H9 (cell line): Measurements from ENCODE around the gene ADGRB3. TPM values are rescaled to one million over a fixed set of nuclear protein-coding genes. Genes with fewer than 3 reads are reported as not detected.

Experiments
- DNase-seq: peaks from one replicate; pipeline ENCODE4 v3.0.0-alpha.2; 2017
- H2AFZ ChIP-seq: one replicate; pipeline ENCODE4 v1.6.1; 2013; ENCODE audit warnings: mild to moderate bottlenecking, low read length, control low read depth, moderate library complexity
- H2AK5ac ChIP-seq: 2 replicates; pipeline ENCODE4 v1.6.1; 2013; ENCODE audit warnings: low read length, control low read depth, mixed read lengths; ENCODE audit not compliant: insufficient read length
- H2BK120ac ChIP-seq: one replicate; pipeline ENCODE4 v1.6.1; 2013; ENCODE audit warnings: low read depth, mild to moderate bottlenecking, low read length, control low read depth, inconsistent platforms; ENCODE audit not compliant: poor library complexity, severe bottlenecking
- H2BK12ac ChIP-seq: 2 replicates; pipeline ENCODE4 v1.6.1; 2013; ENCODE audit warnings: low read length, control low read depth, mixed read lengths, low read depth; ENCODE audit not compliant: insufficient read length
- H2BK15ac ChIP-seq: 2 replicates; pipeline ENCODE4 v1.6.1; 2013; ENCODE audit warnings: low read depth, low read length, control low read depth
- H2BK20ac ChIP-seq: one replicate; pipeline ENCODE4 v1.6.1; 2013; ENCODE audit warnings: low read depth, mild to moderate bottlenecking, low read length, control low read depth, inconsistent platforms; ENCODE audit not compliant: poor library complexity, severe bottlenecking
- H2BK5ac ChIP-seq: 2 replicates; pipeline ENCODE4 v1.6.1; 2013; ENCODE audit warnings: low read length, control low read depth, mixed read lengths; ENCODE audit not compliant: insufficient read length
- H3K14ac ChIP-seq: 2 replicates; pipeline ENCODE4 v1.6.1; 2013; ENCODE audit warnings: low read length, control low read depth; ENCODE audit not compliant: insufficient read depth
- H3K18ac ChIP-seq: 2 replicates; pipeline ENCODE4 v1.6.1; 2013; ENCODE audit warnings: low read depth, mild to moderate bottlenecking, mixed read lengths, low read length, control low read depth; ENCODE audit not compliant: insufficient read length
- H3K23ac ChIP-seq: 2 replicates; pipeline ENCODE4 v1.6.1; 2013; ENCODE audit warnings: low read length, control low read depth, mixed read lengths, low read depth; ENCODE audit not compliant: insufficient read length
- H3K23me2 ChIP-seq: 2 replicates; pipeline ENCODE4 v1.6.1; 2013; ENCODE audit warnings: low read depth, mild to moderate bottlenecking, mixed read lengths, low read length, control low read depth; ENCODE audit not compliant: insufficient read length, poor library complexity, severe bottlenecking
- H3K27ac ChIP-seq: 2 replicates; pipeline ENCODE4 v1.5.1; 2013; ENCODE audit warnings: low read length, control low read depth, mixed read lengths, low read depth; ENCODE audit not compliant: insufficient read length
- H3K27me3 ChIP-seq: 2 replicates; pipeline ENCODE4 v1.6.1; 2013; ENCODE audit warnings: low read length, control low read depth, inconsistent platforms; ENCODE audit not compliant: insufficient read depth
- H3K4ac ChIP-seq: 2 replicates; pipeline ENCODE4 v1.6.1; 2013; ENCODE audit warnings: low read depth, mild to moderate bottlenecking, control low read depth, inconsistent platforms, low read length, moderate library complexity
- H3K4me1 ChIP-seq: 2 replicates; pipeline ENCODE4 v1.6.1; 2013; ENCODE audit warnings: low read length, control low read depth, inconsistent platforms; ENCODE audit not compliant: insufficient read depth
- H3K4me2 ChIP-seq: 2 replicates; pipeline ENCODE4 v1.6.1; 2013; ENCODE audit warnings: low read length, control low read depth, mixed read lengths; ENCODE audit not compliant: insufficient read length, insufficient read depth
- H3K56ac ChIP-seq: 2 replicates; pipeline ENCODE4 v1.6.1; 2013; ENCODE audit warnings: low read depth, mild to moderate bottlenecking, mixed read lengths, low read length, control low read depth; ENCODE audit not compliant: insufficient read length
- H3K79me1 ChIP-seq: 2 replicates; pipeline ENCODE4 v1.6.1; 2013; ENCODE audit warnings: low read depth, mild to moderate bottlenecking, moderate library complexity, low read length, control low read depth, inconsistent platforms; ENCODE audit not compliant: insufficient read depth, poor library complexity, severe bottlenecking
- H3K79me2 ChIP-seq: 2 replicates; pipeline ENCODE4 v1.6.1; 2013; ENCODE audit warnings: low read length, control low read depth, inconsistent platforms; ENCODE audit not compliant: insufficient read depth
- H3K9ac ChIP-seq: 2 replicates; pipeline ENCODE4 v1.6.1; 2013; ENCODE audit warnings: low read length, control low read depth, mixed read lengths; ENCODE audit not compliant: insufficient read length; ENCODE audit errors: extremely low read depth
- H3K9me3 ChIP-seq: one replicate; pipeline ENCODE4 v1.6.1; 2013; ENCODE audit warnings: low read depth, low read length, inconsistent platforms; ENCODE audit not compliant: control insufficient read depth
- H3T11ph ChIP-seq: one replicate; pipeline ENCODE4 v1.6.1; 2013; ENCODE audit warnings: mild to moderate bottlenecking, low read length, control low read depth, inconsistent platforms
- H4K20me1 ChIP-seq: one replicate; pipeline ENCODE4 v1.6.1; 2013; ENCODE audit not compliant: control insufficient read depth, insufficient read length, insufficient read depth
- H4K5ac ChIP-seq: 2 replicates; pipeline ENCODE4 v1.6.1; 2013; ENCODE audit warnings: low read depth, mild to moderate bottlenecking, mixed read lengths, low read length, control low read depth; ENCODE audit not compliant: insufficient read length
- H4K8ac ChIP-seq: replicated peaks from 2 replicates; pipeline ENCODE4 v1.6.1; 2013; ENCODE audit warnings: low read length, control low read depth, mixed read lengths, low read depth; ENCODE audit not compliant: insufficient read length
- H4K91ac ChIP-seq: 2 replicates; pipeline ENCODE4 v1.6.1; 2013; ENCODE audit warnings: low read depth, mild to moderate bottlenecking, moderate library complexity, mixed read lengths, low read length, control low read depth; ENCODE audit not compliant: insufficient read length
- H3K27ac Mint-ChIP-seq, 3 experiments: 2 replicates in 2 of 3; 3 replicates in 1 of 3; pipeline ENCODE4 v1.8.0; 2020 to 2021; ENCODE audit warnings: mixed read lengths in 3 of 3, mild to moderate bottlenecking in 1 of 3, moderate library complexity in 1 of 3
- H3K27me3 Mint-ChIP-seq: 2 replicates; pipeline ENCODE4 v1.8.0; 2021; ENCODE audit warnings: low read depth, mild to moderate bottlenecking, moderate library complexity, mixed read lengths
- H3K36me3 Mint-ChIP-seq, 3 experiments: 2 replicates in 2 of 3; 3 replicates in 1 of 3; pipeline ENCODE4 v1.8.0; 2020 to 2021; ENCODE audit warnings: low read depth in 3 of 3, mixed read lengths in 3 of 3; ENCODE audit not compliant: insufficient read depth in 1 of 3
- H3K4me1 Mint-ChIP-seq, 2 experiments: 2 replicates each; pipeline ENCODE4 v1.8.0; 2020; ENCODE audit warnings: mixed read lengths in 2 of 2
- H3K4me3 Mint-ChIP-seq, 2 experiments: 2 replicates in 1 of 2; 3 replicates in 1 of 2; pipeline ENCODE4 v1.8.0; 2020 to 2021; ENCODE audit warnings: mild to moderate bottlenecking in 2 of 2, mixed read lengths in 2 of 2, moderate library complexity in 1 of 2
- H3K9me3 Mint-ChIP-seq, 2 experiments: 2 replicates in 1 of 2; 3 replicates in 1 of 2; pipeline ENCODE4 v1.8.0; 2020; ENCODE audit warnings: mild to moderate bottlenecking in 2 of 2, mixed read lengths in 2 of 2, moderate library complexity in 1 of 2
- CTCF ChIP-seq: fragments of 200-600 bp; sonication (generic); conservative IDR thresholded peaks from 3 replicates; pipeline ENCODE4 v1.8.0; 2021; ENCODE audit warnings: antibody characterized with exemption, mild to moderate bottlenecking
- WGBS: extraction: QIAGEN DNeasy Blood & Tissue Kit; methylation state at CpG from one replicate; pipeline ENCODE4 v1.1.7; 2013; ENCODE audit warnings: missing lambda C conversion rate, low lambda C conversion rate, mixed read lengths; ENCODE audit not compliant: insufficient read length; ENCODE audit errors: extremely low coverage; 5-methylcytosine and 5-hydroxymethylcytosine counted together
- total RNA-seq: library from RNA; stranded (reverse); gene quantifications from 2 replicates; pipeline ENCODE4 v1.2.1, GENCODE V29; 2021

The ADGRB3 gene
- total RNA-seq, 1 experiment from 2014 or later: 0.37 TPM

- Histone ChIP-seq H3T11ph (no peak overlapping the region), H3K56ac (no peak overlapping the region), H2AFZ (no peak overlapping the region), H3K27ac (no peak overlapping the region), H2BK20ac (no peak overlapping the region), H2BK5ac (no peak overlapping the region), H3K23me2 (no peaks in the 10 kb centered on the region), H2BK15ac (no peak overlapping the region), H3K18ac (no peak overlapping the region), H3K4me1 (no peaks in the 10 kb centered on the region), H3K4ac (no peak overlapping the region), H2BK120ac (no peak overlapping the region), H3K79me1 (no peaks in the 10 kb centered on the region), H2AK5ac (no peak overlapping the region), H4K5ac (no peak overlapping the region), H4K91ac (no peak overlapping the region), H3K9me3 (no peaks in the 10 kb centered on the region), H4K8ac (no peak overlapping the region), H3K23ac (no peak overlapping the region), H2BK12ac (no peak overlapping the region), H3K79me2 (no peaks in the 10 kb centered on the region), H3K4me2 (no peak overlapping the region), H3K9ac (no peak overlapping the region), H3K27me3 (no peaks in the 10 kb centered on the region), H3K14ac (no peak overlapping the region), H4K20me1 (no peaks in the 10 kb centered on the region)
- DNase-seq: no peak
- TF ChIP-seq CTCF: no peak
- peaks cover 0 to 11% (median 0%) of the 10 kb centered on the region in 3 experiments; a peak in 2 of 7 replicates for H3K36me3 Mint-ChIP-seq
- no peak overlapping the region for H3K27ac Mint-ChIP-seq
- peaks cover 0 to 4% of the 10 kb centered on the region in 2 experiments; a peak in 3 of 5 replicates for H3K9me3 Mint-ChIP-seq
- H3K4me3 Mint-ChIP-seq: no peak overlapping the region
- no peaks in the 10 kb centered on the region for H3K4me1 Mint-ChIP-seq
- WGBS: no CpG with 5 or more reads among the region's 2 CpGs
- H3K27me3 Mint-ChIP-seq: no peaks in the 10 kb centered on the region
These were observed 625.9 kb downstream of the ADGRB3 start for GRCh38 chr6:69261010-69261409.
